ENCODE measurements around the gene NUP210L. TPM values are rescaled to one million over a fixed set of nuclear protein-coding genes. Genes with fewer than 3 reads are reported as not detected.

The NUP210L gene
- total and polyA plus RNA-seq, 2 experiments from 2014 or later: 0.10 TPM; not detected in 1

GRCh38 chr1:154091706-154092105 is 63.2 kb downstream of the NUP210L start (continued):
- TF ChIP-seq REST (IDR thresholded peaks at IDR 0.05; ENCODE audit: unreplicated experiment) (no peak), ZNF331 (CRISPR knock-in tag; IDR thresholded peaks at IDR 0.05; ENCODE audit: low read depth) (no peak), CTCF (conservative IDR thresholded peaks at IDR 0.05; ENCODE audit: low read depth in 2 of 2) (no peak)

GRCh38 chr1:154087574-154087973 is 67.3 kb downstream of the NUP210L start:
- Mint-ChIP-seq H3K9me3 (peaks cover 27% of the 10 kb centered on the region; the same call in 2 of the 3 replicates), H3K27me3 (ENCODE audit: insufficient read depth, low read depth, poor library complexity) (no peaks in the 10 kb centered on the region), H3K4me1 (no peaks in the 10 kb centered on the region), H3K4me3 (no peak overlapping the region), H3K36me3 (ENCODE audit: low read depth) (no peaks in the 10 kb centered on the region; the same call in 2 of the 3 replicates), H3K27ac (no peak overlapping the region)
- Histone ChIP-seq H3K9me2 (ENCODE audit: insufficient read depth) (no peaks in the 10 kb centered on the region), H3F3A (replicated peaks; ENCODE audit: low read depth) (no peaks in the 10 kb centered on the region), H3K4me3 (no peak overlapping the region), H3K27me3 (ENCODE audit: insufficient read depth) (no peaks in the 10 kb centered on the region), H3K79me2 (replicated peaks; ENCODE audit: insufficient read depth) (no peaks in the 10 kb centered on the region), H3K36me3 (ENCODE audit: insufficient read depth) (no peaks in the 10 kb centered on the region), H2AFZ (no peak overlapping the region), H4K20me1 (replicated peaks; ENCODE audit: insufficient read depth) (no peaks in the 10 kb centered on the region), H3K4me2 (no peak overlapping the region), H3K4me1 (ENCODE audit: insufficient read depth) (no peaks in the 10 kb centered on the region), H3K27ac (ENCODE audit: low read depth) (no peak overlapping the region)
- ATAC-seq: no peak
- no peak for DNase-seq (ENCODE audit: low spot score)
- no peak for TF ChIP-seq ZNF462 (CRISPR knock-in tag; IDR thresholded peaks at IDR 0.05)
- TF ChIP-seq ZNF114 (CRISPR knock-in tag; IDR thresholded peaks at IDR 0.05): no peak
- no peak for TF ChIP-seq POLR2AphosphoS5 (IDR thresholded peaks at IDR 0.05; ENCODE audit: low read depth)
- TF ChIP-seq REST (IDR thresholded peaks at IDR 0.05; ENCODE audit: unreplicated experiment): no peak
- TF ChIP-seq ZNF331 (CRISPR knock-in tag; IDR thresholded peaks at IDR 0.05; ENCODE audit: low read depth): no peak
- TF ChIP-seq EZH2 (IDR thresholded peaks at IDR 0.05; ENCODE audit: low read depth, unreplicated experiment): no peak
- TF ChIP-seq CREB1 (CRISPR knock-in tag; IDR thresholded peaks at IDR 0.05; ENCODE audit: low read depth): no peak
